Measurements from ENCODE around the gene PITPNC1.

DNA sequence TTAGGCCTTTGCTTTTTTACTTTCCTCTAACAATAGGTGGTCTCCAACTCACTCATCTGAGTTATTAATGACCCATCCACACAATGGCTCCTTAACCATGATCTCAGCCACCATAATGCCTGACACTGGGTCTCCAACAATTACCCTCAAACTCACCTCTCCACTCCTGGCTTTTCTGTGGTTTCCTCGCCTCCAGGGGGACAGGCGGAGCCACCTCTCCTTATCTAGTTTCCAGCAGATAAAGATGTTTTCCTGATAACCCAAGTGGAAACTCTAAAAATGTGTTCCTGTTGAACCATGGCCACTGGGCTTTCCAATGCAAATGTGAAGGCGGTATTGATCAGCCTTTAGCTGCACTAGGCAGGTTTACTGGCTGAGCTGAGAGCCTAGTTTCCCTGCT lies 331.3 kb downstream of the PITPNC1 start:
- TF ChIP-seq POLR2A (IDR thresholded peaks at IDR 0.05) (no peak), CTCF (IDR thresholded peaks at IDR 0.05) (no peak)
